GM13976 (cell line): ENCODE data around the gene CCDC33.

ENCODE experiments used
- DNase-seq: peaks from one replicate; pipeline ENCODE4 v3.0.0; 2012; ENCODE audit warnings: low spot score
- CTCF ChIP-seq: IDR thresholded peaks from 2 replicates; pipeline ENCODE4 v1.5.1; 2012; ENCODE audit warnings: borderline replicate concordance, mild to moderate bottlenecking; ENCODE audit not compliant: insufficient read depth; ENCODE audit errors: extremely low read depth, missing control alignments, control extremely low read depth
- in situ Hi-C: fragments of 300-500 bp; cut with MboI; formaldehyde crosslinking; loops from one replicate; pipeline ENCODE4 v1.12.0; 2022; ENCODE audit warnings: low sequenced_read_pairs, mixed read lengths, inconsistent platforms; ENCODE audit not compliant: unreplicated experiment

CCDC33 gene

DNA sequence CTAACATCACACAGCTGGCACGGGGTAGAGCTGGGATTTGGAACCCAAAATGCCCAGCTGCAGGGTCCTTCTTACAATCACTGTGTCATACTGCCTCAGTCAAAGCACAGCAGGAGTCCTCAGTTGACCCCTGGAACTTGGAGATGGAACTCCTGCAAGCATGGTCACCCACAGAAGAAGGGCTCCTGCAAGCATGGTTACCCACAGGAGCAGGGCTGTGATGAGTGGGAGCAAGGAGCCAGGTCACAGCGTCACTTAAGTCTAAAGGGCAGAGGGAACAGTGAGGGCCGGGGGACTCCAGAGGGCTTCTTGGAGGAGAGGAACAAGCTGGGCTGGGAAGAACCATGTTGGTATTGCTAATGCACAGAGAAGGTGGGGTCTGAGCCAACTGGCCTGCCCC is 24.9 kb downstream of the CCDC33 start:
- TF ChIP-seq CTCF, result no peak
- no peak for DNase-seq
- in situ Hi-C loops, result no loop called here

- in situ Hi-C loops, result no loop called here
- no peak for TF ChIP-seq CTCF
Measured at GRCh38 chr15:74261685-74262084, 25.6 kb downstream of the CCDC33 start.

GRCh38 chr15:74262151-74262550 is 26.0 kb downstream of the CCDC33 start:
- in situ Hi-C loops, result no loop called here
- no peak for TF ChIP-seq CTCF
- DNase-seq, result no peak

More at GRCh38 chr15:74261685-74262084, 25.6 kb downstream of the CCDC33 start:
- DNase-seq, result no peak

DNA sequence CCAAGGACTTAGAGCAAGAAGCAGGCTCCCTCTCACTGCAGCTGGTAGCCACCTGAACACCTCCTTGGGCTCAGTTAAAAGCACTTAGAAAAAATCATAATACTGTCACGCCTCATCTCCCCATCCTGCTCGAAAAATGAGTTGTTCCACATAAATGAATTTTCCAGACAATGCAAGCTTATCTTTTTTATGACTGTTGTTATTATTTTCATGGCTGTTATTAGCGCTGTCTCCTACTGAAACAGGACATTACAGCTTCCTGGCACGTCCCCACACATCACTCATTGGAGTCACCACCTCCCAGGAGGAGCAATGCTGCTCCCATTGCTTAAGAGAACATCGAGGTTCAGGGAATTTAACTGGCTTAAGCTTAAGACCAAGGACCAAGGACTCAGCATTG is 26.5 kb downstream of the CCDC33 start:
- no peak for TF ChIP-seq CTCF
- in situ Hi-C loops, result no loop called here
- no peak for DNase-seq

- DNase-seq, result no peak
- TF ChIP-seq CTCF, result no peak
- in situ Hi-C loops, result no loop called here
Measured at GRCh38 chr15:74263466-74263865, 27.3 kb downstream of the CCDC33 start.

GRCh38 chr15:74264081-74264501 is 28.0 kb downstream of the CCDC33 start:
- TF ChIP-seq CTCF, result no peak
- in situ Hi-C loops, result no loop called here
- DNase-seq, result no peak
